Epithelial cell of proximal tubule (primary cell): ENCODE measurements around the gene MEIOB. TPM values are rescaled to one million over a fixed set of nuclear protein-coding genes. Genes with fewer than 3 reads are reported as not detected.
"Not testable (repeated sequence)": the region's sequence is repeated elsewhere in the genome, so short reads cannot be mapped to it uniquely, and the experiment has no call there.

Experiments used
- DNase-seq: peaks from one replicate; pipeline ENCODE4 v3.0.0-alpha.2; 2011; ENCODE audit warnings: low read depth
- H3K4me3 ChIP-seq: 2 replicates; pipeline ENCODE4 v1.5.1; 2011; ENCODE audit warnings: low read depth, mild to moderate bottlenecking, low read length
- total RNA-seq: library from RNA; depleted of rRNA; stranded (reverse); fragments of >200 nt; gene quantifications from 2 replicates; pipeline ENCODE4 v1.2.3, GENCODE V29; 2015
- TF ChIP-seq, protein P1 (sequence below): conservative IDR thresholded peaks from 2 replicates; pipeline ENCODE4 v1.5.1; 2012; ENCODE audit warnings: low read depth, mild to moderate bottlenecking, low read length

Gene MEIOB
- total RNA-seq, 1 donor from 2014 or later: 2.1 TPM

DNA sequence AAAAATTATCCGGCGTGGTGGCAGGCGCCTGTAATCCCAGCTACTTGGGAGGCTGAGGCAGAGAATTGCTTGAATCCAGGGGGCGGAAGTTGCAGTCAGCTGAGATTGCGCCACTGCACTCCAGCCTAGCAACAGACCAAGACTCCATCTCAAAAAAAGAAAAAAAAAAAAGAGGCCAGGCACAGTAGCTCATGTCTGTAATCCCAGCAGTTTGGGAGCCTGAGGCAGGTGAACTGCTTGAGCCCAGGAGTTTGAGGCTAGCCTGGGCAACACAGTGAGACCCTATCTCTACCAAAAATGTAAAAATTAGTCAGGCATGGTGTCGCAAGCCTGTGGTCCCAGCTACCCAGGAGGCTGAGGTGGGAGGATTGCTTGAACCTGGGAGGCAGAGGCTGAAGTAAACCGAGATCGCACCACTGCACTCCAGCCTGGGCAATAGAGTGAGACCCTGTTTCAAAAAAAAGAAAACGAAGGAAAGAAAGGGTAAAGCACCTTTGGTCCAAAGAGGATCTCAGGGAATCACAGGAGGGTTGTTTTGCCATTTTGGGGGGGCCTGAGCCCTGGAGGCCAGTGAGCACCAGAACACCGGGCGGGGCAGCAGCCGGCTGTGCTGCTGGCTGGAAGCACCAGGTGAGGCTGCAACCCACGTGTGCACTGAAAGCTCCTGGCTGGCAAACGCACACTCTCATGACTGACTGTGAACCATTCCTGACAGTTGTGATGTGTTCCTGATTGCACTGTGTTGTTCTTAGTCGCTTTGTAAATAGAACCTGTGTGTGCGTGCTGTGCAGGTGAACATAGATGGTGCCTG is 27.9 kb upstream of the MEIOB start:
- no peak for DNase-seq
- H3K4me3 ChIP-seq: no peak overlapping the region
- TF ChIP-seq, protein P1, sequence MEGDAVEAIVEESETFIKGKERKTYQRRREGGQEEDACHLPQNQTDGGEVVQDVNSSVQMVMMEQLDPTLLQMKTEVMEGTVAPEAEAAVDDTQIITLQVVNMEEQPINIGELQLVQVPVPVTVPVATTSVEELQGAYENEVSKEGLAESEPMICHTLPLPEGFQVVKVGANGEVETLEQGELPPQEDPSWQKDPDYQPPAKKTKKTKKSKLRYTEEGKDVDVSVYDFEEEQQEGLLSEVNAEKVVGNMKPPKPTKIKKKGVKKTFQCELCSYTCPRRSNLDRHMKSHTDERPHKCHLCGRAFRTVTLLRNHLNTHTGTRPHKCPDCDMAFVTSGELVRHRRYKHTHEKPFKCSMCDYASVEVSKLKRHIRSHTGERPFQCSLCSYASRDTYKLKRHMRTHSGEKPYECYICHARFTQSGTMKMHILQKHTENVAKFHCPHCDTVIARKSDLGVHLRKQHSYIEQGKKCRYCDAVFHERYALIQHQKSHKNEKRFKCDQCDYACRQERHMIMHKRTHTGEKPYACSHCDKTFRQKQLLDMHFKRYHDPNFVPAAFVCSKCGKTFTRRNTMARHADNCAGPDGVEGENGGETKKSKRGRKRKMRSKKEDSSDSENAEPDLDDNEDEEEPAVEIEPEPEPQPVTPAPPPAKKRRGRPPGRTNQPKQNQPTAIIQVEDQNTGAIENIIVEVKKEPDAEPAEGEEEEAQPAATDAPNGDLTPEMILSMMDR: no peak

DNA sequence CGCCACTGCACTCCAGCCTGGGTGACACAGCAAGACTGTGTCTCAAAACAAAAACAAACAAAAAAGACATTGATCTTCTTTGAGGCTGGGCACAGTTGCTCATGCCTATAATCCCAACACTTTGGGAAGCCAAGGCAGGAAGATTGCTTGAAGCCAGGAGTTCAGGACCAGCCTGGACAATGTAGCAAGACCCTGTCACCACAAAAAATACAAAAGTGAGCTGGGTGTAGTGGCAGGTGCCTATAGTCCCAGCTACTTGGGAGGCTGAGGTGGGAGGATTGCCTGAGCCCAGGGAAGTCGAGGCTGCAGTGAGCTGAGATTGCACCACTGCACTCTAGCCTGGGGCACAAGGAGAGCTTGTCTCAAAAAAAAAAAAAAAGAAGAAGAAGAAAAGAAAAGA is 25.7 kb upstream of the MEIOB start:
- not testable (repeated sequence) for H3K4me3 ChIP-seq, DNase-seq

DNA sequence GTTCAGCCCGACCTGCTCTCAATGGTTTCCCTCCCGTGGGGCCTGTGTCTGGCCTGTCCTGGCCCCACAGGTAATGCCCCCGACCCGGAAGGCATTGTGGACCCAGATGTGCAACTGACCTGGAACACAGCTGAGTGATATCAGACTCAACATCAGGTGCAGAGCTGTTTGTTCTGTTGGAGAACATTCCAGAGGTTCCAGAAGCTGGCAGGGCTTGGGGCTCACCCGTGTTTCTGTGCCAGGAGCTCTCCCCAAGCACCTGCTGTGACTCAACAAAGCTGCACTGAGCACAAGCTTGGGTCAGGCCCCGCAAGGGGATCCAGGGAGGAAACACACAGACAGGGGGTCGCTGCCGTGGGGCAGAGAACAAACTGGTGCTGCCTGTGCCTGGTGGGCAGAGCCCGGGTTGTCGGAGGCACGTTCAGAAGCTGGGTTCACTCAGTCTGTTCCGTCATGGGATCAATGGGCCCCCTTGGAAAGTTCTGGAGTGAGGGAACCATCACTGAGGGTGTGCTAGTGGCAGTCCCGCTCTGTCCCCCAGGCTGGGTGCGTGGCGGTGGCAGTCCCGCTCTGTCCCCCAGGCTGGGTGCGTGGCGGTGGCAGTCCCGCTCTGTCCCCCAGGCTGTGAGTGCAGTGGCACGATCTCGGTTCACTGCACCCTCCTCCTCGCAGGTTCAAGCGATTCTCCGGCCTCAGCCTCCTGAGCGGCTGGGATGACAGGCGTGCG is 24.1 kb upstream of the MEIOB start:
- TF ChIP-seq, protein P1: no peak
- H3K4me3 ChIP-seq: no peak overlapping the region

DNA sequence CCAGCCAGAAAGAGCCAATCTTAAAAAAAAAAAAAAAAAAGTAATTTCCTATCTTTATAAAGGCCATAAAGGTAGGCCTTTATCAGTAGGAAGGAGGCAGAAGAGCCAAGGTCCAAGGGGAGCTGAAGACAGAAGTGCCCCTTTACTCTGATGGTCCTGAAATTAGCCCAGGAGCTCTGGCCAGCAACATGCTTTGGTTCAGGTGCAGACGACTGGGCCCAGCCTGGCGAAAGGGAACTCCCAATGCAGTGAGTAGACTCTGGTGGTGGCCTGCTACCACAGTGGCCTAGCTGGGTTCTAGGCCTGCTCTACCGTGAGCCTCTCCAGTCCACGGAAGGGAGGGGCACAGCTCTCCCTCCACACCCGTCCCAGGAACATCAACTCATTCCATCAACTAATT is 23.1 kb upstream of the MEIOB start:
- no peak overlapping the region for H3K4me3 ChIP-seq
- no peak for DNase-seq
- TF ChIP-seq, protein P1: no peak

More for the DNA sequence above, 24.1 kb upstream of the MEIOB start:
- no peak for DNase-seq

DNA sequence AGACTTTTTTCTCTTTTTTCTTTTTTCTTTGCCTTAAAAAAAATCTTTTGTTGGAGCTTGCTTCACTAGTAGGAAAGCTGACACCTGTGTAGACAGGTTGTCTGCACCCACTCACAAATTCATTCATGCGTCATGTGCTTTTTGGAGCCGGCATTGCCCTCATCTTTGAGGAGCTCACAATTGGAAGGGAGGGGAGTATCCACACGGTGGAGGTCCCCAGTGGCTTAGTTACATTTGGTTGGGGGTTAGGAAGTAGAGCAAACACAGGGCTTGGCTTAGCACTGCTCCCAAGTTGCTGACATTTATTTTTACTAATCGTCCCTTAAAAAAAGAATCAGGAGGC is 18.7 kb upstream of the MEIOB start:
- DNase-seq: no peak
- no peak overlapping the region for H3K4me3 ChIP-seq
- TF ChIP-seq, protein P1: no peak

DNA sequence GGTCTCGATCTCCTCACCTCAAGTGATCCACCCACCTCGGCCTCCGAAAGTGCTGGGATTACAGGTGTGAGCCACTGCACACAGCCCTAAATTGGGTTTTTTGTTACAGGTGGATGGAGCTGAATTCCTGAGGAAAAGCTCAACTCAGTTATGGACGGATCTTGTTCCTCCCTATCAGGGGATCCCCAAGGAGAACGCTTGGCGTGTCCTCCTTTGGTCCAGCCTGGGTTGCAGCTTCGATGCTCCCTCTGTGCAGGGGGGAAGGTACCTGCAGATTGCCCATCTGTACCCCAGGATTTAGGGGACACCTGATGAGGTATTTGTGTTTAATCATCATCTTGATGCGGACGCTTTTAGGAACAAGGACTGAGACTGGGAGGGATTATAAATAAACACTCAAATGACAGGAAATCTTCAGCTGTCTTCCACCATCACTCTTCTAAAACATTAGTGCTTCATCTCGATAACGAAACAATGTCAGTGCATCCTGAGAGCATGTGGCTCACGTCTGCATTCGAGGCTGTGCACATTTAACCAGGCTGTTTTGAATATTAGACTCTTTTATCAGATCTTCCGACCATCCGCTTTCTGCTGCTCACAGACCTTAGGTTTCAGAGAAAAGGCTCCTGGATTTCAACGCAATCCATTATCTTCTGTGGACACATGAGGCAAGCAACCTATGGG is 18.2 kb upstream of the MEIOB start:
- no peak overlapping the region for H3K4me3 ChIP-seq
- TF ChIP-seq, protein P1: no peak
- no peak for DNase-seq

DNA sequence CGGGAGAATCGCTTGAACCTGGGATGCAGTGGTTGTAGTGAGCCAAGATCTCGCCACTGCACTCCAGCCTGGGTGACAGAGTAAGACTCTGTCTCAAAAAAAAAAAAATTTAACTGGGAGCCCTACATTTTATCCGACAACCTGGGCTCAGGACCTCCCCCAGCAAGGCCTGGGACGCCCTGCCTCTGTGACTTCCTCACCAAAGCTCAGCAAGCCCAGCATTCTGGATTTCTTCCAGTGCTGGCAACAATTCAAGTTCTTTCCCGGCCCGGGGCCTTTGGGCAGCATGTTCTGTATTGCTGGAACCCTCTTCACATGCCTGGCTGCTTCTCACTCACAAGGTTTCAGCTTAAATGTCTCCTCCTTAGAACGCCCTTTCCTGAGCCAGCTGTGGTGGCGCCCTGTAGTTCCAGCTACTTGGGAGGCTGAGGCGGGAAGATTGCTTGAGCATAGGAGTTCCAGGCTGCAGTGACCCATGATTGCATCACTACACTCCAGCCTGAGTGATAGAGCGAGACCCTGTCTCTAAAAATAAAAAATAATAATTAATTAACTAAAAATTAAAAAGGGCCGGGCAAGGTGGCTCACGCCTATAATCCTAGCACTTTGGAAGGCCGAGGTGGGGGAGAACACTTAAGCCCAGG is 15.9 kb upstream of the MEIOB start:
- TF ChIP-seq, protein P1: no peak
- no peak overlapping the region for H3K4me3 ChIP-seq
- no peak for DNase-seq
